Measurements from ENCODE around the gene SHB.

- TF ChIP-seq CTCF (IDR thresholded peaks at IDR 0.05) (no peak), POLR2AphosphoS5 (IDR thresholded peaks at IDR 0.05) (no peak), POLR2A (IDR thresholded peaks at IDR 0.05) (no peak)
Observed at GRCh38 chr9:37939575-37940095, 129.4 kb downstream of the SHB start.
